Daoy (cell line): Measurements from ENCODE around the gene IQCH. TPM values are rescaled to one million over a fixed set of nuclear protein-coding genes. Genes with fewer than 3 reads are reported as not detected.

Source experiments
- DNase-seq: peaks from one replicate; pipeline ENCODE4 v3.0.0-alpha.2; 2015; ENCODE audit warnings: low read depth
- total RNA-seq: library from RNA; depleted of rRNA; stranded (reverse); fragments of >200 nt; shearing (Covaris generic); gene quantifications from 2 replicates; pipeline ENCODE4 v1.2.3, GENCODE V29; 2014

Gene IQCH
- total RNA-seq, 1 experiment from 2014 or later: 3.2 TPM

DNA sequence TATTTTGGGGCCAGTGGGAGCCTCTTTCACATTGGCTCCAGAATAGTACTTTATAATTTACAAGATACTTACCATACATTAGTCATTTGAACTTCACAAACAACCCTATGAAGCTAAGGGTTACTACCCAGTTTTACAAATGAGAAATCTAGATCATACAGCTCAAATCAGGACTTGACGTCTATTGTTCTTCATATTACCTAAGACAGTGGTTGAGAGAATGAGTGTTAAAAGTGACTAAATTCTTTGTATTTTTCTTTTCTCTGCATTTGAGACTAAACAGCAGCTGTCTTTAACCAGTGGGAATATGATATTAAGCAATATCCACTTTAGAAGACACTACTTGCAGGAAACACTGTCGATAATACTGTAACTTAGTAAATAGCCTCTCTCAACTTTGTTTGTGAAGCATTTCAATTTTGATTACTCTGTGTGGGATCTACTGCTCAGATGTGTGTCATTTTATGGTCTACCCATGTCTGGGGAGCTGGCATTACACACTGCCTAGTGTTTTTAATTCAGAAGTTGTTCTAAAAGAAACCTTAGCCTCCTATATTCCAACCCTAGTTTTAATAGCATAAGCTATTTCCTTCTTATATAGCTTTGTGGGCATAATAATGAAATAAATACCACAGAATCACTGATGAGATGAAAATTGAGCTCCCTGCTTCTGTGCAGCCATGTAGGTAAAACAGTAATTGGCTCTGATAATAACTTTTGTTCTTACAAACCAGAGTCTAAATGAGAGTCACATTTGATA lies 45.9 kb downstream of the IQCH start:
- no peak for DNase-seq

DNA sequence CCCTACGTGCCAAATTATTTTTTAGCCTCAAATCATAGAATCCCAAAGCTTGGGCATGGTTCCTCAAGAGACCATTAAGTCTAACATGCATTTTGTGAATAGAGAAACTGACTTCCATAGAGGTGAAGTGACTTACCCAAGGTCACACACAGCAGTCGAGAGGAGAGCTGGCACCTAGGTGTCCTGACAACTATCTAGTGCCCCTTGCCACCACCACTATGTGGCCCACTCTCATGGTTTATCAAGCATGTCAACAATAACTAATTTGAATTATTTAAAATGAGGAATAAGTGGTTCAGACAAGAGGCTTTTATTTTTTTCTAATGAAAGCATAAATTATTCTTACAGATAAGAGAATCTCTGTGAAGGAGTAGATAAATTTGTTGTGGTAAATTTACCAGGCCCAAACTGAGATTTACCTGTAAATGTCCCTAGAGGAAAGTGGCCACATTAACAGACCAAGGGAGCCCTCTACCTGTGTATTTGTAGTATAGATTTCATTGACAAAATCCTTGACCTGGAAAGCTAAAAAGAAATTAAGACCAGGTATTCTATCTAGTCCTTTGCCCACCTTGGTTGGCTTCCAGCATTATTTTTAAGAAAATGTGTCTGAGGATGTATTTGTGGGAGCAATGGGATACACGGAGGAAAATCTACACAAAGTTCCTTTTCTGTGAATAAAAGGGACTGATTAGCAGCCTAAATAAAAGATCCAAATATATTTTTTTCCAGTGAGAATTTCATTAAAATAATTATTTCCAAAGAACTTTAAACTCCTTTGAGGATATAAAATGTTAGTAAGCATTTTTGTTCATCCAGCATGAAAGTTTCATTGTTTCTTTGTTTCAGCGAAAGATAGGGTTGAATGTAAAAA lies 49.1 kb downstream of the IQCH start:
- DNase-seq: peak; percentile 29

DNA sequence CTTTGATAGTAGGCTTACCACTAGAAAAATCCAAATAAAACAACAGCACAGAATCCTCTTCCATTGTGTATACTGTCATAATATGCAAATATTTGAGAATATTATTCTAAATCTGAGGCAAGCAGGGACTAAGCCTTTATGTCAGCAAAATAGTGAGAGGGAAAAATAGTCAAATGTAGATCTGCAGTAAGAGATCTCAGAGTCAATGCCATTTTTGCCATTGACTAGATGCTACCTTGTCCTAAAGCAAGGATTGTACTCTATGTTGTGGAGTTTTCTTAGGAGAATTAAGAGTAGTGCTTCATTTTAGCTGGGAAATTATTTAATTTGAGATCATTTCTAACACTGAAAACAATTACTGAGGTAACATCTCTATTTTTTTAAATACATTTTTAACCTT lies 50.2 kb downstream of the IQCH start:
- no peak for DNase-seq

DNA sequence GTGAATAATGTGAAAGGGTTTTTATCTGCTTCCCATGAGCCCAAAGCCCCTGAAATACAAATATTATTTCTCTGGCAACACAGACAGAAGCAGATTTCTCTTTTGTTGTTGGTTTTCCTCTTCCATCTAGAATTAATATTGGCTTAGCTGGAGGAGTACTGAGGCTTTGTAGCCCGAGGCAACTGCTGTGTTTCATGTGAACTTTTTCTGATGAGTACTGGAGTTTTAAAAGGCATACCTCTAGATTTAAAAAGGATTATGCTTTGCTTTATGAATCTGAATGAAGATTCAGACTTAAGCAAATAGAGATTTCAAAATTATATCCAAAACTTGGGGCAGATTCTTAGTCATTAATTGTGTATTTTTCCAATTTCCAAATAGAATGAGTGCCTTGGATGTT lies 50.9 kb downstream of the IQCH start:
- no peak for DNase-seq

DNA sequence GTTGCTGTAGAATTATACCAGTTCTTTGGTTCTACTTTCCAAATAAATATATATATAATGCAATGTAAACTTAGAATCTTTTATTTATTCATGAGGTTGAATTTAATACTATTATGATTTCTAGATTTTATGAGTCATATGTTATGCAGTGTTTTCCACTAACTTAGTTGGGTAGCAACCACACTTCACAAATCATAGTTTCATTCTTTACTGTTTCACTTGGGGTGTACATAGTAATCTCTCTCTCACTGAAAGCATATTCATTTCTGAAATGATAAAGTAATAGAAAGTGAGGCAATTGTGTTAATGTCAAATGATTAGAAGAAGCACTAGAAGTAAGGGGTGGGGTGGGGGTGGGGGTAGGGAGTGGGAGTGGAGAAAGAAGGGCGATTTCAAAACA lies 52.6 kb downstream of the IQCH start:
- DNase-seq: no peak

DNA sequence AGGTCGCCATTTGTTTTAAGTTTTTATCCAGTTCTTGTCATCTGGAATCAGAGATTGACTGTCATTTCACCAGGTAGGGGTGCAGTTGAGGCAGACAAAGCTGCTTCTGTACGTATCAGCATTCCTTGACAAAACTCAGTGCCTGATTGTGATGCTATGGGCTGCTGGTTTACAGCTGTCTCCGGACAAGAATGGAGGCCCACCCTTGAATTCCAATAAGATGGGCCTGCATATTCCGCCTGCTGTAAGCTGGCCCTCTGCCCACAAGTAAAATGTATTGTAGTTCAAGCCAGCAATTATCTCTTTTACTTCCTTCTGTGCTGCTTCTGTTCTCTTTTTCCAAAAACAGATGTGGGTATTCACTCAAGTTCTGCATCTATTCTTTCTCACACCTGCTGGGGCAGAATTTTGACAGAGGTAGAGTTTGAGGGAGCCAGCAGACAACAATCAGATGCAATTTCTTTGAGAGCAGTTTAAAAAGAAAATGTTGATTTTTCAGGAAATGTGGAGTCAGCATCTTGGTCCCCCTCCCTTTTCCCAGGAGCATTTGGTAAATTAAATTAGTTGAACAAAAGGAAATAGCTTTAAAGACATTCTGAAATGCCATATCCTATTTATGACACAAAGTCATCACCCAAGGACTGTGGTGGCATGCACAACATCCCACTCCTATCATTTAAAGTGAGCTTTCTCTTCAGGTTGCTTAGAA lies 53.5 kb downstream of the IQCH start:
- DNase-seq: no peak

DNA sequence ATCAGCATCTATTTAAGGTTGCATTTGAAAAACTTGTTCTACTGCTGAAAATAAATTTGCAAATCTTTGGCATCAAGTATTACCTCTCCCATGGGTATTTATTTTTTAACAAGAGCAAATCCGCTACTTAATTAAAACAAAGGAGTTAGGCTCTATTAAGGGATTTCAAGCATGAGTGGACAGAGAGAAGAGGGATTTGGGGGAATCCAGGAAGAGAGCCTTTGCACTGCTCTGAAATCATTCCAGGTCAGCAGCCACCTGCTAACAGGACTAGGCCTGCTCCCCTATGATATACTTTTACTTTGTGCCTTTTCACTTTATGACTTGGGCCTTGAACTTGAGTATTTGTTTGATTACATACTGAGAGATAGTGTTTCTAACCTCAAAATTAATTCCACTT lies 57.1 kb downstream of the IQCH start:
- DNase-seq: no peak

DNA sequence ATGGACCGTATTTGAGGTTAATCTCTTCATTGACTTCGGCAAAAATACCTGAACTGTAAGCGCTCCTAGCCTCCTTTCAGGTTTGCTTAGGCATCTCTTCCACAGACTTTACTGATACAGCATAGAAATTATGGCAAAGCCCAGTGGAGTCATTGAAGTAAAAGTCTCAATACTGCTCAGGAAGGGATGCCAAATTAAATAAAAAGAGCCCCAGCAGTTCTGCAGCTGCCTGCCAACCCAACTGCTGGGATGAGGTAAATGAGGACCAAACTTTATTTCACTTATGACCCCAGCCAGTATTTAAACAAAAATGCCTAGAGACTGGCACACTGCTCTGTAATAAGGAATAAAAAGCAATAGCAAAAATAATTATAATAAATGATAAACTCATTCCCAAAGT lies 65.4 kb downstream of the IQCH start:
- no peak for DNase-seq

DNA sequence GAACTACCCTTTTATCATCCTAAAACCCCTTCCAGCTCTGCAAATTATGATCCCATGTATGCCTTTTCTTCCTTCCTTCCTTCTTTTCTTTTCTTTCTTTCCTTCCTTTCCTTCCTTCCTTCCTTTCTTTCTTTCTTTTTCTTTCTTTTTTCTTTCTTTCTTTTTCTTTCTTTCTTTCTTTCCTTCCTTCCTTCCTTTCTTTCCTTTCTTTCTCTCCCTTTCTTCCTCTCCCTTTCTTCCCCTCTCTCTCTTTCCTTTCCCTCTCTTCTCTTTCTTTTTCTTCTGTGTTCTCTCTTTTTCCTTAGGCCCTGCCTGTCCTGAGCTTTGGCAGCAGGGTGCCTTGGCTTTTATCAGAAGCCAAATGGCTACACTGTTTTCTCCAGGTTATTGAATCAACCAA lies 66.8 kb downstream of the IQCH start:
- DNase-seq: no peak

DNA sequence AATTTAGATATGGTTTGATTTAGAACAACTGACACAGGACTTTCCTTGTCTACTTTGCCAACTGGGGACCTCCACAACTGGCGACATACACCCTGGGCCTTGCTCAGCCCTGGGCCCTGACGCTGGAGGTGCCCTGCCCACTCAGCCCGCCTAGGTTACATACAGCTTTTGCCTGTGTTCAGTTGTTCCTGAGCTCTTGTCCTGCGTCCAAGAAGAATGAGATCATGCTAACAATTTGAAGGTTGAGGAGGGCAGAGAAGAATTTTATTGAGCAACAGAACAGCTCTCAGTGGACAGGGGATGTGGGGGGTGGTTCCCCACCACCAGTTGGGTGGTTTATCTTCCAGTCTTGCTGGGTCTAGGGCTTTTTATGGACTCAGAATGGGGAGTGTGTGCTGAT lies 67.9 kb downstream of the IQCH start:
- DNase-seq: no peak

DNA sequence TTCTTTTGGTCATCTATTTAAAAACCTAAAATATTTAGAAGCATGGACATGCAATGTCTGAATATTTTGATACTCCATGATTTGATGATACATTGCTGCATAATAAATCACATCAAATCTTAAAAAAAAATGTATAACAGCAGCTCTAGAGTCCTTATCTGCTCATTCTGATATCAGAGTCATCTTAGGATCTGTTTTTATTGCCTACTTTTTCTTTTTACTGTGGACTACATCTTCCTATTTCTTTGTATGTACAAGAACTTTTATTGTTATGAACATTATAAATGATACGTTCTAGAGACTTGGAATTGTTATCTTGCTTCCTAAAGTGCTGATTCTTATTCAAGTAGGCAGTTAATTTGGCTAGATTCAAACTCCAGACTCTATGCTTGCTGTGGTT lies 72.7 kb downstream of the IQCH start:
- DNase-seq: no peak

DNA sequence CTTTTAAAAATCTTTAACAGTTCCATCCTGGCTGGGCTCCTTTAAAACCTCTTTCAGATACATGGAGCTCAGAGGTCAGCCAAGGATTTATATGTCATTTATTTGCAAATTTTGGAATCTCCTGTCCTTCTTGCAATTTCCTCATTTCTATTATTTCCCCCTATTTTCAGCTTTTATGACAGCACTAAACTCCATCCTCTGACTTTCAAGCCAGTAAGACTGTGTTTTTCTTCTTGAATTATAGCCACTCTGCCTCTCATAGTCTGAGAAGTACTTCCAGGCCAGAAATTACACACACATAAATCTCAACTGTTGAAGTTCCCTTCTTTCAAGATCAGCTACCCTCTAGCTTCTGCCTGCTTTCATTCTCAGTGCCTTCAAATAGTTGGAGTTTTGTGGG lies 73.2 kb downstream of the IQCH start:
- no peak for DNase-seq

DNA sequence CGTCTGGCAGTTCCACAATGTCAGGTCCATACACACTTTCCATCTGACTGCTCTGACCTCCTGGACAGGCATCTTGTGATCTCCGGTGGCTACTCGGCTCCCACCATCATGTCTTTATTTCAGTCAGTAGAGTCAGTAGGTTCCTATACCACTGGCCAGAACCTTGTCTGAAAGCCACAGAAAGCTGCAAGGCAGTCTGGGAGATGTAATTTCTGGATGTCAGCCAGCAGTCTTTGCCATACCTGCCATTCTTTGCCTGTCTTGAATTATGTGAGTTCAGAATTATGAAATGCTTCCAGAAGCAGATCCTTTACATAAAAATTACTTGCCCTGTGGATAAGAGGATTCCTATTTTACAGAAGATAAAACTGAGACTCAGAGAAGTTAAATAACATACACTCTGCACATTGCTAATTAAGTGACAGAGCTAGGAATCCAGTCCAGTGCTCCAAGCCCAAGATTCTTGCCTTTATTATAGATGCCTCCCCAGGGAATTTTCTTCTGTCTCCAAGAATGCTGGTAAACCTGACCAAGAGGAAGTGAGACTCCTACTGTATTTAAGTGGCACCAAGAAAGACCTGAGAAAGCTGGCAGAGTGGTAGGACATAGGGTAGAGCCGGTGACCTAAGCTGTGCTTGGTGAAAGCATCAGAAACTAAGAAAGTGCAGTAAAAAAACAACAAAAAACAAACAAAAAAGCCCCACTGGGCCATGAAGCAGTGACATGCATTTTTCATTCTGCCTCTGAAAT lies 75.6 kb downstream of the IQCH start:
- no peak for DNase-seq

DNA sequence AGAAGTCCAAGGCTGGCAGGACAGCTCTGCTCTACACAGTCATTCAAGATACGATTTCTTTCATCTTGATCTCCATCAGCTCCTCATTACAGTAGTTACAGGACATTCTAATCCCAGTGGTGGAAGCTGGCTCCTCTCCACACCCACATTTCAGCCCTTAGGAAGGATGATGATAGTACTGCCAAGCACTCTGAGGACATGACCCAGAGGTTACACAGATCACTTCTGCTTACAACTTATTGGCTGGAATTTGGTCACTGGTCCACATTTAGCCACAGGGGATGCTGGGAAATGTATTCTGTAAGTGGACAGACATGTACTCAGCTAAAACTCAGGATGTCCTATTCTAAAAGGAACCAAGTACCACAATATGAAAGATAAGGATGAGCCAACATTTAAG lies 77.1 kb downstream of the IQCH start:
- DNase-seq: no peak

DNA sequence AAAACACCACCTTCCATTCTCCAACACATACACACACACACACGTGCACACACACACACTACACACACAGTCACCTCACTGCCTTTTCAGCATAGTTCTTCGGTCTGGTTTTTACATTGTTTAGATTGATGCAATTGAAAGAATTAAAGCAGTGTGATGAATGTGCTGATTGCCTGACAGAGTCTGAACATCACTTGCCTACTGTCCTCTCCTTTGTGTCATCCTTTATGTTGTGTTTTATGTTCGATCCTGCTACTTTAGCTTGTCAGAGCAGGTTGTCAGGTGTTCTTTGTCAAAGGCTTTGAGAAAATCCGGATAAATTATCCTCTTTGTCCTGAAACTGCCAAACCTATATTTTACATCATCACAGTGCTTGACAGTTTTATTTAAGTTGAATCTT lies 80.4 kb downstream of the IQCH start:
- DNase-seq: no peak

DNA sequence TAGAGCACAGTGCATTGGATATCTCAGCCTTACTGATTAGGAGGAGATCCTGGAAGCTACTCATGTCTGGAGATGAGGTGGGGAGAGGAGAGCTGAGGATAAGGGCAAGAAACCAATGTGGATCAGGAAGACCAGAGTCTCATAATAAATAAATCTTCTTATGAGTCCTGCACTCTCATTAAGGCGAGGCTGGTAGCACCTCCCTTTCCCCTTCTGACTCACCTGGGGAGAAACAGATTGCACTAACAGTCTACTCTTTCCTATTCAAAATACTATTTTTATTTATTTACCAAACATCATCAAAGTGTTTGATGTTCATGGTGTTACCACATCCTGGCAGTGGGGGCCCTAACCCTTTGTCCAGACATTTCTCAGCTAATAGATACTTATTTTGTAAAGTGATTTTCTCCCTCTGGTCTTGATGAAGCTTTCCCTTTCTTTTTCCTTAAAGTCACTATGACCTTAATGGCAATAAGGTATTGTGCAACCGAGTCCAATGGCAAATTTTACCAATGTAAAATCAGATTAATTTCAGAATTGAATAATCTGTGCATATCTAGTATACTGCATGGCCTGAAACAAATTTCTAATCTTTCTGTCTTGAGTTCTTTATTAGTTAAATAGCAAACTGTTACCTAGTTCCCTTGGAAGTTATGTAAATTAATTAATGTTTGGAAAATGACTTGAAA lies 81.1 kb downstream of the IQCH start:
- DNase-seq: peak; percentile 4

DNA sequence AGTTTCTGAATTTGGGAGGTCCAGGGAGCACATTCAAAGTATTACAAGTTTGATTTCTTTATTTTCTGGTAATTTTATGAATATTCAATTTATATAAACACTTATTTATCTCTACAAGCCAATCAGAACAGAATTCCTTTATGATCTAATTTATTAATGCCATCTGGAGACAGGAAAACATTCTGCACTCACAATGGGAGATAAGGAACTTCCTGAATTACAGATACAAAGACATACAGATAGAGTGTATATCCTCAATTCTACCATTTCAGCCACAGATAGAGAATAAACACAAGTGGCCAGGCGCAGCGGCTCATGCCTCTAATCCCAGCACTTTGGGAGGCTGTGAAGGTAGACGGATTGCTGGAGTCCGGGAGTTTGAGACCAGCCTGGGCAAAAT lies 86.0 kb downstream of the IQCH start:
- DNase-seq: no peak

DNA sequence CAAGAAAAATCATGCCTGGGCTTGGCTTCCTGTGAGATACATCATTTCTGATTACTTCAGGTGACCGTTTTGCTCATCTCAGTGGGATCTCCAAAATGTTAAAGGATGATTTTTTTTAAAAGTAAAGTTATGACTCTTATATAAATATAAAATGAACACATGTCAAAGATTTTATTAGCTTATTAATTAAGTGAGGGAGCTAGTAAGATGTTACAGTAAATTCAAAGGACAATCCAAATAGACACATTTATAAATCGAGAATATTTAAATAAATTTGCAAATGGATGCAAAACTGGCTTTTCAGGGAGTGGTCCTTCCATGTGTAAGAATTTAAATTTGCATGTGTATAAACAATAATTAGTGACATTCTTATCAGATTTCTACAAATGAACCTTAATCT lies 87.0 kb downstream of the IQCH start:
- DNase-seq: no peak

DNA sequence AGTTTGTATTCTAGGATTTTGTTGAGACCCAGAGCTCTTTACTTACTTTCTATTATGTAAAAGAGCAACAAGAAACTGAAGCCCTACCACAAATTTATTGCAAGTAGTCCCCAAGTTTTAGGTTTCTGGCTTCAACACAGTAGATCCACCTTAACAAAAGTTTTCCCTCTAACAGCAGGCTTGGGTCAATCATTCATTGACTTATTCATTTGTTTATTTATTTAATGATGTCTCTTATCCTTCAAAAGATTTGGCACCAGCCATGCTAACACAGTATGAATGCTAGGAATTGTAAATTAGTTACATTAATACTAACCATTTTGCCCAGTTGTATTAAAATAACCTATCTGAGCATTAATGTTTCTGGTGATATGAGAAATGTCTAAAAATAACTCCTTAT lies 88.6 kb downstream of the IQCH start:
- DNase-seq: no peak

DNA sequence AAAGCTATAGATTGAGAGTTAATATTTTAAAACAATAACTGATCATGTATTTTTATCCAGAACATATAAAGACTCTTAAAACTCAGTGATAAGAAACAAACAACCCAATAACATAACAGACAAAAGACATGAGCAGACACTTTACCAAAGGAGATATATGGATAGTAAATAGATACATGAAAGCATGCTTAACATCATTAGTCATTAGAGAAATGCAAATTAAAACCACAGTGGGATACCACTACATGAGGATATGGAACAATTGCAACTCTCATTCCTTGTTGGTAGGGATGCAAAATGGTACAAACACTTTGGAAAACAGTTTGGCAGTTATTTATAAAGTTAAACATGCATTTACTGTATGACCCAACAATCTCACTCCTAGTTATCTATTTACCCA lies 95.0 kb downstream of the IQCH start:
- no peak for DNase-seq

DNA sequence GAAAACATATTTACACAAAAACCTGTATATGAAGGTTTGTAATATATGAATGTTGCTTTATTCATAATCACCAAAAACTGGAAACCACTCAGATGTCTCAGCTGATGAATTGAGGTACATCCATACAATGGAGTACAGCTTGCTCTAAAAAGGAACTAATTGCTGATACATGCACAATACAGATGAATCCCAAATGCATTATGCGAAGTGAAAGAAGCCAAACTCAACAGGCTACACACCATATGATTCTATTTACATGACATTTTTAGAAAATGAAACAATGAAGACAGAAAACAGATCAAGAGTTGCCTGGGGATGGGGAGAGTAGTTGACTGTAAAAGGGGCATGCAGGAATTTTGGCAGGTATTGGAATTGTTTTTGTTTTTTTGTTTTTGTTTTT lies 95.5 kb downstream of the IQCH start:
- no peak for DNase-seq
